HepG2 (cell line): ENCODE results near the gene RPL38. TPM values are rescaled to one million over a fixed set of nuclear protein-coding genes. Genes with fewer than 3 reads are reported as not detected.

Source experiments
- ATAC-seq: fragments of 200-7000 bp; cut with Tn5 transposase; 3 replicates; pipeline ENCODE4 v1.9.1; 2020; ENCODE audit warnings: mild to moderate bottlenecking, moderate library complexity
- BruUV-seq: library from RNA; stranded (reverse); fragments of 400-500 nt; replicated peaks from 2 replicates; lab custom pipeline; 2021; lab: Mats Ljungman, UMichigan
- CTCF ChIA-PET: fragments of 300-600 bp; formaldehyde crosslinking; extraction: SDS; loops from one replicate; lab custom pipeline; 2021; ENCODE audit warnings: low total read pairs, inconsistent platforms, low intra/inter-chr PET ratio; lab: Yijun Ruan, JAX
- POLR2A ChIA-PET: fragments of 350-600 bp; sonication (Branson Sonifier 250); formaldehyde crosslinking; loops from one replicate; lab custom pipeline; 2020; ENCODE audit warnings: antibody characterized with exemption, inconsistent platforms; lab: Yijun Ruan, JAX
- DNase-seq: peaks from one replicate; pipeline ENCODE4 v3.0.0-alpha.2; 2015; ENCODE audit warnings: low spot score
- FAIRE-seq: peaks from 3 replicates; lab custom pipeline; 2011; peaks lifted over from hg19 to GRCh38; lab: Jason Lieb, UNC
- H2AFZ ChIP-seq: one replicate; pipeline ENCODE4 v1.6.1; 2011; ENCODE audit warnings: low read length, inconsistent platforms
- H3K27ac ChIP-seq: fragments of 300-600 bp; 3 replicates; pipeline ENCODE4 v1.8.0; 2011; ENCODE audit warnings: mixed run types, mild to moderate bottlenecking, mixed read lengths, low read length, inconsistent platforms; ENCODE audit not compliant: insufficient read depth; ENCODE audit errors: extremely low read length
- H3K27me3 ChIP-seq, 2 experiments: fragments of 200-600 bp in 1 of 2; 2 replicates in 1 of 2; 3 replicates in 1 of 2; pipeline versions ENCODE4 v1.6.0 to v1.8.0; 2011; ENCODE audit warnings: low read length in 2 of 2, mild to moderate bottlenecking in 2 of 2, moderate library complexity in 2 of 2, inconsistent platforms in 1 of 2; ENCODE audit not compliant: insufficient read depth in 2 of 2, control insufficient read depth in 1 of 2
- H3K36me3 ChIP-seq, 2 experiments: fragments of 200-600 bp in 1 of 2; replicated peaks in 1 of 2; 2 replicates in 1 of 2; 3 replicates in 1 of 2; pipeline versions ENCODE4 v1.5.1 to v1.8.0; 2011; ENCODE audit warnings: low read length in 2 of 2, inconsistent platforms in 1 of 2; ENCODE audit not compliant: insufficient read depth in 2 of 2, control insufficient read depth in 1 of 2
- H3K4me1 ChIP-seq: 2 replicates; pipeline ENCODE4 v1.5.1; 2012; ENCODE audit warnings: low read length, inconsistent platforms; ENCODE audit not compliant: insufficient read depth
- H3K4me2 ChIP-seq: 2 replicates; pipeline ENCODE4 v1.6.0; 2011; ENCODE audit warnings: low read depth, low read length, inconsistent platforms
- H3K4me3 ChIP-seq, 3 experiments: fragments of 200-600 bp in 1 of 3; sonication (generic), shearing (Covaris generic) in 1 of 3; replicated peaks in 1 of 3; 2 replicates each; pipeline ENCODE4 v1.5.1; 2011 to 2016; ENCODE audit warnings: low read length in 3 of 3, inconsistent platforms in 2 of 3, low read depth in 2 of 3, mild to moderate bottlenecking in 2 of 3, control low read depth in 1 of 3, mixed read lengths in 1 of 3; ENCODE audit not compliant: insufficient read depth in 1 of 3
- H3K79me2 ChIP-seq: one replicate; pipeline ENCODE4 v1.6.1; 2011; ENCODE audit warnings: low read length, inconsistent platforms; ENCODE audit not compliant: insufficient read depth
- H3K9ac ChIP-seq: 2 replicates; pipeline ENCODE4 v1.6.0; 2011; ENCODE audit warnings: mild to moderate bottlenecking, low read depth, low read length, inconsistent platforms; ENCODE audit not compliant: insufficient read depth
- H3K9me3 ChIP-seq: 2 replicates; pipeline ENCODE4 v1.5.1; 2012; ENCODE audit warnings: mild to moderate bottlenecking, low read length
- H4K20me1 ChIP-seq: 2 replicates; pipeline ENCODE4 v1.6.0; 2011; ENCODE audit warnings: inconsistent platforms, mild to moderate bottlenecking, low read length, moderate library complexity; ENCODE audit not compliant: insufficient read depth
- ELF3 ChIP-seq: IDR thresholded peaks from 2 replicates; pipeline ENCODE4 v1.6.1; 2016; ENCODE audit warnings: missing genetic modification reagents, missing compliant biosample characterization
- NR2F2 ChIP-seq: IDR thresholded peaks from 2 replicates; pipeline ENCODE4 v1.6.1; 2012; ENCODE audit warnings: low read depth, inconsistent platforms, borderline replicate concordance
- SNRNP70 ChIP-seq: fragments of 200-400 bp; formaldehyde crosslinking; IDR thresholded peaks from 2 replicates; pipeline ENCODE4 v1.6.1; 2017; ENCODE audit warnings: mild to moderate bottlenecking, low read depth, low read length, moderate library complexity
- ZBTB21 ChIP-seq: sonication (generic); formaldehyde crosslinking; IDR thresholded peaks from 2 replicates; pipeline ENCODE4 v1.4.0; 2020; ENCODE audit warnings: missing genetic modification reagents
- ZFP36L2 ChIP-seq: sonication (generic); formaldehyde crosslinking; IDR thresholded peaks from 2 replicates; pipeline ENCODE4 v1.4.0; 2020; ENCODE audit warnings: missing genetic modification reagents
- WGBS: methylation state at CpG from one replicate; pipeline ENCODE4 v1.1.6; 2017; ENCODE audit warnings: low lambda C conversion rate; 5-methylcytosine and 5-hydroxymethylcytosine counted together
- in situ Hi-C: cut with HindIII; loops from 2 replicates; pipeline ENCODE4 v1.10.0; 2017; ENCODE audit warnings: low pct_unique_long_range_greater_than_20kb; ENCODE audit not compliant: extremely low pct_ligation_motif_present
- intact Hi-C: fragments of 100-400 bp; cut with micrococcal nuclease; formaldehyde crosslinking; loops from one replicate; pipeline ENCODE4 v1.10.0; 2022; ENCODE audit not compliant: unreplicated experiment
- polyA plus RNA-seq, 8 experiments: library from polyadenylated mRNA; depleted of rRNA in 3 of 8; stranded (reverse) in 7 of 8; unstranded in 1 of 8; fragments of >200 nt; fragmentation: Illumina TruSeq in 4 of 8; extraction: Trizol in 4 of 8; gene quantifications; 2 replicates each; pipeline versions ENCODE4 v1.2.1 to v1.2.3, GENCODE V29; 2011 to 2016; ENCODE audit warnings: low read depth in 4 of 8, missing spikeins in 1 of 8, mixed read lengths in 1 of 8; ENCODE audit not compliant: insufficient read depth in 1 of 8
- total RNA-seq, 5 experiments: library from RNA; depleted of rRNA; stranded (reverse); fragments of >200 nt; fragmentation: Illumina TruSeq; extraction: Trizol; gene quantifications; 2 replicates each; pipeline ENCODE4 v1.2.3, GENCODE V29; 2016; ENCODE audit warnings: low read depth in 1 of 5
- TF ChIP-seq, protein P1 (sequence below): sonication (generic); formaldehyde crosslinking; IDR thresholded peaks from 2 replicates; pipeline ENCODE4 v1.5.0; 2020; ENCODE audit warnings: mild to moderate bottlenecking, missing genetic modification reagents

RPL38 gene
- total and polyA plus RNA-seq, 2 of the 13 experiments (the other 11 are each of a cell fraction or from before 2014, with no cell fraction given): 2,370 to 2,372 TPM

GRCh38 chr17:74257311-74257710 lies 53.8 kb downstream of the RPL38 start:
- no TSS peak for BruUV-seq
- ChIA-PET POLR2A (no interaction called here), CTCF (no interaction called here)
- no peaks in the 10 kb centered on the region for H3K79me2 ChIP-seq
- TF ChIP-seq ZFP36L2 (CRISPR knock-in tag) (no peak), ZBTB21 (no peak), ELF3 (no peak), NR2F2 (no peak), SNRNP70 (no peak)
- TF ChIP-seq, protein P1, sequence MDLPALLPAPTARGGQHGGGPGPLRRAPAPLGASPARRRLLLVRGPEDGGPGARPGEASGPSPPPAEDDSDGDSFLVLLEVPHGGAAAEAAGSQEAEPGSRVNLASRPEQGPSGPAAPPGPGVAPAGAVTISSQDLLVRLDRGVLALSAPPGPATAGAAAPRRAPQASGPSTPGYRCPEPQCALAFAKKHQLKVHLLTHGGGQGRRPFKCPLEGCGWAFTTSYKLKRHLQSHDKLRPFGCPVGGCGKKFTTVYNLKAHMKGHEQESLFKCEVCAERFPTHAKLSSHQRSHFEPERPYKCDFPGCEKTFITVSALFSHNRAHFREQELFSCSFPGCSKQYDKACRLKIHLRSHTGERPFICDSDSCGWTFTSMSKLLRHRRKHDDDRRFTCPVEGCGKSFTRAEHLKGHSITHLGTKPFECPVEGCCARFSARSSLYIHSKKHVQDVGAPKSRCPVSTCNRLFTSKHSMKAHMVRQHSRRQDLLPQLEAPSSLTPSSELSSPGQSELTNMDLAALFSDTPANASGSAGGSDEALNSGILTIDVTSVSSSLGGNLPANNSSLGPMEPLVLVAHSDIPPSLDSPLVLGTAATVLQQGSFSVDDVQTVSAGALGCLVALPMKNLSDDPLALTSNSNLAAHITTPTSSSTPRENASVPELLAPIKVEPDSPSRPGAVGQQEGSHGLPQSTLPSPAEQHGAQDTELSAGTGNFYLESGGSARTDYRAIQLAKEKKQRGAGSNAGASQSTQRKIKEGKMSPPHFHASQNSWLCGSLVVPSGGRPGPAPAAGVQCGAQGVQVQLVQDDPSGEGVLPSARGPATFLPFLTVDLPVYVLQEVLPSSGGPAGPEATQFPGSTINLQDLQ: no peak
- DNase-seq: no peak
- no peaks in the 10 kb centered on the region for H3K4me1 ChIP-seq
- no peak for ATAC-seq
- no peak overlapping the region for H3K27ac ChIP-seq
- peaks cover 3 to 13% of the 10 kb centered on the region in 2 experiments; a peak in 2 of 5 replicates for H3K27me3 ChIP-seq
- H3K9ac ChIP-seq: no peak overlapping the region
- no peak overlapping the region for H2AFZ ChIP-seq
- WGBS: 23% methylated on average over 5 of the region's 10 CpGs
- no peaks in the 10 kb centered on the region for H4K20me1 ChIP-seq
- no peak overlapping the region for H3K4me3 ChIP-seq
- H3K4me2 ChIP-seq: no peak overlapping the region
- no peaks in the 10 kb centered on the region for H3K9me3 ChIP-seq
- intact Hi-C loops (no loop called here), in situ Hi-C loops (no loop called here)
- H3K36me3 ChIP-seq: no peaks in the 10 kb centered on the region
- FAIRE-seq: no peak
